MM.1S (cell line): ENCODE data around the gene CCSER1.

Experiments used
- EZH2phosphoT487 ChIP-seq: fragments of 300-600 bp; sonication (generic); IDR thresholded peaks from 2 replicates; pipeline ENCODE4 v1.6.1; 2018; ENCODE audit warnings: antibody characterized with exemption, low read length
- TF ChIP-seq, protein P1 (sequence below): fragments of 300-600 bp; sonication (generic); IDR thresholded peaks from 2 replicates; pipeline ENCODE4 v1.5.1; 2016; ENCODE audit warnings: antibody characterized with exemption, low read length, mixed read lengths

- TF ChIP-seq, protein P1, sequence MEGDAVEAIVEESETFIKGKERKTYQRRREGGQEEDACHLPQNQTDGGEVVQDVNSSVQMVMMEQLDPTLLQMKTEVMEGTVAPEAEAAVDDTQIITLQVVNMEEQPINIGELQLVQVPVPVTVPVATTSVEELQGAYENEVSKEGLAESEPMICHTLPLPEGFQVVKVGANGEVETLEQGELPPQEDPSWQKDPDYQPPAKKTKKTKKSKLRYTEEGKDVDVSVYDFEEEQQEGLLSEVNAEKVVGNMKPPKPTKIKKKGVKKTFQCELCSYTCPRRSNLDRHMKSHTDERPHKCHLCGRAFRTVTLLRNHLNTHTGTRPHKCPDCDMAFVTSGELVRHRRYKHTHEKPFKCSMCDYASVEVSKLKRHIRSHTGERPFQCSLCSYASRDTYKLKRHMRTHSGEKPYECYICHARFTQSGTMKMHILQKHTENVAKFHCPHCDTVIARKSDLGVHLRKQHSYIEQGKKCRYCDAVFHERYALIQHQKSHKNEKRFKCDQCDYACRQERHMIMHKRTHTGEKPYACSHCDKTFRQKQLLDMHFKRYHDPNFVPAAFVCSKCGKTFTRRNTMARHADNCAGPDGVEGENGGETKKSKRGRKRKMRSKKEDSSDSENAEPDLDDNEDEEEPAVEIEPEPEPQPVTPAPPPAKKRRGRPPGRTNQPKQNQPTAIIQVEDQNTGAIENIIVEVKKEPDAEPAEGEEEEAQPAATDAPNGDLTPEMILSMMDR = no peak
- no peak for TF ChIP-seq EZH2phosphoT487
These were observed 47.1 kb upstream of the CCSER1 start for GRCh38 chr4:90080116-90080515.
